ENCODE results near the gene FES.
A peak's percentile ranks its signal among the peaks of the same experiment; 100 is the strongest.
"Not testable (repeated sequence)": the region's sequence is repeated elsewhere in the genome, so short reads cannot be mapped to it uniquely, and the experiment has no call there.

Gene FES

GRCh38 chr15:90893175-90894090, 9.1 kb downstream of the FES start:
- no peak for DNase-seq

- no peak for DNase-seq
Measured at GRCh38 chr15:90895571-90896117, 11.3 kb downstream of the FES start.

- peak; percentile 52 for DNase-seq
Measured at GRCh38 chr15:90897131-90897655, 12.9 kb downstream of the FES start.

- DNase-seq = no peak
Measured at GRCh38 chr15:90901175-90902039, 17.1 kb downstream of the FES start.

- DNase-seq = no peak
Measured at GRCh38 chr15:90902040-90902839, 17.9 kb downstream of the FES start.

GRCh38 chr15:90902840-90903732, 18.8 kb downstream of the FES start, which contains the start of gene MAN2A2:
MAN2A2 (plus strand) TSS chr15:90903302; CDS start chr15:90904208, 906 bp downstream.
- no peak for DNase-seq

- no peak for DNase-seq
Measured at GRCh38 chr15:90903733-90904536, 19.6 kb downstream of the FES start.

- DNase-seq = no peak
Measured at GRCh38 chr15:90904746-90905145, 20.4 kb downstream of the FES start.

GRCh38 chr15:90905306-90906180, 21.2 kb downstream of the FES start:
- DNase-seq = no peak

- no peak for DNase-seq
Measured at GRCh38 chr15:90906181-90906849, 22.0 kb downstream of the FES start.

- DNase-seq = no peak
Measured at GRCh38 chr15:90907051-90907660, 22.9 kb downstream of the FES start.

- DNase-seq = no peak
Measured at GRCh38 chr15:90907838-90908507, 23.7 kb downstream of the FES start.

- DNase-seq = not testable (repeated sequence)
Measured at GRCh38 chr15:90909449-90909848, 25.1 kb downstream of the FES start.

- DNase-seq = no peak
Measured at GRCh38 chr15:90909976-90910375, 25.7 kb downstream of the FES start.

GRCh38 chr15:90910441-90911301, 26.4 kb downstream of the FES start:
- DNase-seq = no peak

- no peak for DNase-seq
Measured at GRCh38 chr15:90911302-90911623, 27.0 kb downstream of the FES start.

Data from SIG-M5 (cell line).